Trophoblast cell (in vitro differentiated cells and primary cell): ENCODE results near the gene BHLHE40.
A peak's percentile ranks its signal among the peaks of the same experiment; 100 is the strongest.

Experiments
- DNase-seq, 2 donors: peaks; one replicate each; pipeline ENCODE4 v3.0.0-alpha.2; 2016
- H2AFZ ChIP-seq: 2 replicates; pipeline ENCODE4 v1.6.1; 2013; ENCODE audit warnings: low read length, moderate library complexity, mild to moderate bottlenecking; ENCODE audit not compliant: insufficient read depth, poor library complexity
- H2AK5ac ChIP-seq: 2 replicates; pipeline ENCODE4 v1.6.1; 2013; ENCODE audit warnings: mild to moderate bottlenecking, low read length
- H2BK120ac ChIP-seq: 2 replicates; pipeline ENCODE4 v1.6.1; 2013; ENCODE audit warnings: low read length, mild to moderate bottlenecking, moderate library complexity; ENCODE audit not compliant: insufficient read depth, poor library complexity
- H2BK12ac ChIP-seq: 2 replicates; pipeline ENCODE4 v1.6.1; 2013; ENCODE audit warnings: mild to moderate bottlenecking, low read length, moderate library complexity
- H2BK5ac ChIP-seq: 2 replicates; pipeline ENCODE4 v1.6.1; 2013; ENCODE audit warnings: low read length, low read depth, moderate library complexity, mild to moderate bottlenecking; ENCODE audit not compliant: poor library complexity
- H3K14ac ChIP-seq: 2 replicates; pipeline ENCODE4 v1.6.1; 2013; ENCODE audit warnings: mild to moderate bottlenecking, low read length
- H3K18ac ChIP-seq: 2 replicates; pipeline ENCODE4 v1.6.1; 2013; ENCODE audit warnings: mild to moderate bottlenecking, low read length
- H3K23ac ChIP-seq: 2 replicates; pipeline ENCODE4 v1.6.1; 2013; ENCODE audit warnings: low read length
- H3K27ac ChIP-seq: 2 replicates; pipeline ENCODE4 v1.5.1; 2013; ENCODE audit warnings: low read depth, mild to moderate bottlenecking, inconsistent platforms, low read length, moderate library complexity
- H3K27me3 ChIP-seq: 2 replicates; pipeline ENCODE4 v1.6.1; 2013; ENCODE audit warnings: inconsistent platforms, mild to moderate bottlenecking, low read length, moderate library complexity; ENCODE audit not compliant: insufficient read depth
- H3K36me3 ChIP-seq, 2 experiments: 1 replicate in 1 of 2; 2 replicates in 1 of 2; pipeline ENCODE4 v1.6.1; 2013; ENCODE audit warnings: low read length in 2 of 2, mild to moderate bottlenecking in 2 of 2, moderate library complexity in 1 of 2; ENCODE audit not compliant: insufficient read depth in 2 of 2, control insufficient read depth in 1 of 2
- H3K4ac ChIP-seq: 2 replicates; pipeline ENCODE4 v1.6.1; 2013; ENCODE audit warnings: low read depth, mild to moderate bottlenecking, low read length, moderate library complexity
- H3K4me1 ChIP-seq, 2 experiments: 1 replicate in 1 of 2; 2 replicates in 1 of 2; pipeline ENCODE4 v1.6.1; 2013; ENCODE audit warnings: low read length in 2 of 2, mild to moderate bottlenecking in 2 of 2, moderate library complexity in 1 of 2; ENCODE audit not compliant: insufficient read depth in 2 of 2, control insufficient read depth in 1 of 2
- H3K4me2 ChIP-seq: 2 replicates; pipeline ENCODE4 v1.6.1; 2013; ENCODE audit warnings: inconsistent platforms, mild to moderate bottlenecking, low read length, moderate library complexity
- H3K4me3 ChIP-seq: 2 replicates; pipeline ENCODE4 v1.5.1; 2013; ENCODE audit warnings: mild to moderate bottlenecking, low read depth, low read length, inconsistent platforms
- H3K79me1 ChIP-seq: one replicate; pipeline ENCODE4 v1.6.1; 2013; ENCODE audit warnings: low read length
- H3K79me2 ChIP-seq: 2 replicates; pipeline ENCODE4 v1.6.1; 2013; ENCODE audit warnings: low read length, mild to moderate bottlenecking; ENCODE audit not compliant: control insufficient read depth, insufficient read depth, poor library complexity
- H3K9ac ChIP-seq: 2 replicates; pipeline ENCODE4 v1.6.1; 2013; ENCODE audit warnings: mild to moderate bottlenecking, low read length
- H3K9me3 ChIP-seq: 2 replicates; pipeline ENCODE4 v1.6.1; 2013; ENCODE audit warnings: low read depth, mild to moderate bottlenecking, control low read depth, inconsistent platforms, low read length; ENCODE audit not compliant: insufficient read depth
- H4K12ac ChIP-seq: 2 replicates; pipeline ENCODE4 v1.6.1; 2013; ENCODE audit warnings: low read depth, mild to moderate bottlenecking, low read length, moderate library complexity
- H4K8ac ChIP-seq: 2 replicates; pipeline ENCODE4 v1.6.1; 2013; ENCODE audit warnings: low read depth, mild to moderate bottlenecking, low read length, moderate library complexity
- H4K91ac ChIP-seq: one replicate; pipeline ENCODE4 v1.6.1; 2013; ENCODE audit warnings: low read depth, mild to moderate bottlenecking, low read length, moderate library complexity
- WGBS: extraction: QIAGEN DNeasy Blood & Tissue Kit; methylation state at CpG from one replicate; pipeline ENCODE4 v1.1.7; 2013; ENCODE audit warnings: missing lambda C conversion rate; ENCODE audit not compliant: insufficient read length, insufficient coverage; ENCODE audit errors: extremely low coverage; 5-methylcytosine and 5-hydroxymethylcytosine counted together

The BHLHE40 gene

DNA sequence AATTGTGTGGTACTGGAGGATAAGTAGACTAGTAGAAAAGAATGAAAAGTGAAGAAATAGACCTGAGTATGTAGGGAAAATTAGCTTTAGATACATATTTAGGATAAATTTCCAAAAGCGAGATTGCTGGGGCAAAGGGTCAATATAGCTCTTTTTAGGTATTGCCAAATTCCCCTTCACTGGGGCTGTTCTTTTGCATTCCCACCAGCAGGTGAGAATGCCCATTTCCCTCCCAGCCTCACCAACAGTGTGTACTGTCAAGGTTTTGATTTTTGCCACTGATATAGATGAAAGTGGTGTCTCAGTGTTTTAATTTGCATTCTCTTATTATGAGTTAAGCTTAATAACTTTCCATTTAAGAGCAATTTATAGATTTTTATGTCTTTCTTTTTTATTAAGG is 35.7 kb upstream of the BHLHE40 start:
- Histone ChIP-seq H4K8ac (no peak overlapping the region), H3K9ac (no peak overlapping the region), H3K36me3 (no peaks in the 10 kb centered on the region), H3K4ac (no peak overlapping the region), H3K9me3 (no peaks in the 10 kb centered on the region), H2BK5ac (no peak overlapping the region), H3K27ac (no peak overlapping the region), H2BK120ac (no peak overlapping the region), H3K18ac (no peak overlapping the region), H3K14ac (no peak overlapping the region), H3K23ac (no peak overlapping the region), H3K4me3 (no peak overlapping the region), H2BK12ac (no peak overlapping the region), H4K12ac (no peak overlapping the region), H3K79me1 (peaks cover 1% of the 10 kb centered on the region), H4K91ac (no peak overlapping the region), H2AFZ (no peak overlapping the region), H3K27me3 (no peaks in the 10 kb centered on the region), H2AK5ac (no peak overlapping the region), H3K4me2 (no peak overlapping the region), H3K4me1 (no peaks in the 10 kb centered on the region), H3K79me2 (no peaks in the 10 kb centered on the region)
- no CpG with 5 or more reads among the region's 1 CpG for WGBS
- DNase-seq: peak in 1 of 2 donors; percentile 59

DNA sequence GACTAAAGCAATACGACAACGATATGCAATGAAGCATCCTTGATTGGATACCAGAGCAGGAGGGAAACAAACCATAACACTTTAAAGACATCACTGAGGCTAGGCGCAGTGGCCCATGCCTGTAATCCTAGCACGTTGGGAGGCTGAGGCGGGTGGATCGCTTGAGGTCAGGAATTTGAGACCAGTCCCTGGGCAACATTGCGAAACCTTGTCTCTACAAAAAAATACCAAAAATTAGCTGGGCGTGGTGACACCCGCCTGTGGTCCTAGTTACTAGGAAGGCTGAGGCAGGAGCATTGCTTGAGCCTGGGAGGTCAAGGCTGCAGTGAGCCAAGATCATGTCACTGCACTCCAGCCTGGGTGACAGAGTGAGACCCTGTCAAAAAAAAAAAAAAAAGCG is 33.9 kb upstream of the BHLHE40 start:
- Histone ChIP-seq H3K4me2 (no peak overlapping the region), H4K12ac (no peak overlapping the region), H3K4ac (no peak overlapping the region), H3K14ac (no peak overlapping the region), H2AFZ (no peak overlapping the region), H2AK5ac (no peak overlapping the region), H2BK5ac (no peak overlapping the region), H3K4me1 (no peaks in the 10 kb centered on the region), H3K4me3 (no peak overlapping the region), H3K79me1 (no peaks in the 10 kb centered on the region), H3K27me3 (no peaks in the 10 kb centered on the region), H2BK12ac (no peak overlapping the region), H4K91ac (no peak overlapping the region), H3K79me2 (no peaks in the 10 kb centered on the region), H3K9ac (no peak overlapping the region), H3K9me3 (no peaks in the 10 kb centered on the region), H3K36me3 (no peaks in the 10 kb centered on the region), H4K8ac (no peak overlapping the region), H3K27ac (no peak overlapping the region), H3K18ac (no peak overlapping the region), H2BK120ac (no peak overlapping the region), H3K23ac (no peak overlapping the region)
- no CpG with 5 or more reads among the region's 10 CpGs for WGBS
- peak; percentile 75 to 89 for DNase-seq

DNA sequence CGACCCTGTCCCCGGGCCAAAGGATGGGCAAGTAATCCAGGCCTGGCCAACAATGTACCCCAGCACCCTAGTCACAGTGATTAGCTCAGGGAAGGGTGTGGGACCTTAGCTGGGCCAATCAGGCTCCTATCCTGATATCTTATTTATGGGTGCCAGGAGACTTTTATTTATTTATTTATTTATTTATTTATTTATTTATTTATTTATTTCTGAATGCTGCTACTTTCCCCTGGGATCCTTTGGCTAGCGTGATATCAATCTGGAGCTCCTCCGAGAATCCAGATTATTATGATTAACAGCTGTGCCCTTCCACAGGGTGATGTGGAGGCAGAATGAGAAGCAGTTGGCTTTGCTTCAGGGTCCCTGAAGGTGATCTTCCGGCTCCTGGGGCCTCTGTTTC is 32.2 kb upstream of the BHLHE40 start:
- no CpG with 5 or more reads among the region's 5 CpGs for WGBS
- Histone ChIP-seq H4K91ac (no peak overlapping the region), H4K8ac (no peak overlapping the region), H3K4ac (no peak overlapping the region), H3K79me2 (no peaks in the 10 kb centered on the region), H3K79me1 (no peaks in the 10 kb centered on the region), H3K36me3 (no peaks in the 10 kb centered on the region), H3K4me2 (no peak overlapping the region), H2BK5ac (no peak overlapping the region), H3K4me3 (no peak overlapping the region), H3K27ac (no peak overlapping the region), H3K18ac (no peak overlapping the region), H2AK5ac (no peak overlapping the region), H2BK12ac (peak overlapping the region; percentile 36), H3K27me3 (no peaks in the 10 kb centered on the region), H3K9me3 (no peaks in the 10 kb centered on the region), H2BK120ac (no peak overlapping the region), H2AFZ (no peak overlapping the region), H3K4me1 (no peaks in the 10 kb centered on the region), H3K14ac (no peak overlapping the region), H3K23ac (no peak overlapping the region), H3K9ac (no peak overlapping the region), H4K12ac (no peak overlapping the region)
- DNase-seq: no peak

DNA sequence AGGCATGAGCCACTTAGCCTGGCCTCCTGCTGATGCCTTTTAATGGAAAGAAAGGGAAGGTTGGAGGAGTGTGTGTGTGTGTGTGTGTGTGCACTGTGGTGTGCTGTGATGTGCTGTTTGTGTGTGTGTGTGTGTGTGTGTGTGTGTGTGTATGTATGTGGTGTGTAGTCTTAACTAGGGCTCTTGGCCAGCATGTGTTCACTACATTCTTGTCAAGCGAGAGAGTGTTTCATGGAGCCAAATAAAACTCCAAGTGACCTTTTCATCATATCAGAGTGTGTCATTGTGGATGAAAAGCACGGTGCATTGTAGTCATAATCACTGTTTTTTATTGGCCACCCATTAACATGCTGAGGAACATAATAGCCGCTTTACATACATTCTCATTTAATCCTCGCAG is 30.8 kb upstream of the BHLHE40 start:
- Histone ChIP-seq H2BK5ac (no peak overlapping the region), H3K14ac (peak overlapping the region; percentile 6), H3K79me1 (no peaks in the 10 kb centered on the region), H3K4ac (no peak overlapping the region), H4K91ac (no peak overlapping the region), H2BK12ac (no peak overlapping the region), H3K18ac (no peak overlapping the region), H4K8ac (no peak overlapping the region), H2AFZ (no peak overlapping the region), H3K79me2 (no peaks in the 10 kb centered on the region), H3K9ac (no peak overlapping the region), H3K23ac (no peak overlapping the region), H3K27ac (no peak overlapping the region), H3K4me1 (no peaks in the 10 kb centered on the region), H2BK120ac (no peak overlapping the region), H3K4me3 (no peak overlapping the region), H4K12ac (no peak overlapping the region), H3K9me3 (no peaks in the 10 kb centered on the region), H3K4me2 (no peak overlapping the region), H3K27me3 (no peaks in the 10 kb centered on the region), H2AK5ac (no peak overlapping the region), H3K36me3 (no peaks in the 10 kb centered on the region)
- WGBS: no CpG with 5 or more reads among the region's 4 CpGs
- DNase-seq: no peak
